ENCODE results near the gene TFEB. TPM values are rescaled to one million over a fixed set of nuclear protein-coding genes. Genes with fewer than 3 reads are reported as not detected.

The TFEB gene
- total and polyA plus RNA-seq, 10 of the 15 experiments (the other 5 are each of a cell fraction or from before 2014, with no cell fraction given) = 0.84 to 108 (median 60.8) TPM

DNA sequence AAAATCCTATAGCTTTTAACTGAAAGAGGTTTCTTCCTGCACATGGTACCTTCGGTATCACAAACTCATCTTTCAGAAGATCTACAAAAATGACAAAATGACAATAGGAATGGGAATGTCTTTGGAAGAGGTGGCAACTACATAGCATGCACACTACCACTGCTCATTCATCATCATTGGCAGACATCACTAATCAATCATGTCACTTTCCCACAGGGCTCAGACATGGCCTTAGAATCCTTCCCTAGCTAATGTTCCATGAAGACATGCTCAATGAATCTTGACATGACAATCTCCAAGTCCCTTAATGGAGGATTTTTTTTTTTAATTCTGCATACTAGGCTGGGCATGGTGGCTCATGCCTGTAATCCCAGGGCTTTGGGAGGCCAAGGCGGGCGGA, 15.0 kb upstream of the TFEB start:
- H3K79me2 ChIP-seq (ENCODE audit: control insufficient read depth, insufficient read depth, low read length) = no peaks in the 10 kb centered on the region
- no peak overlapping the region for H3K4me2 ChIP-seq (ENCODE audit: control insufficient read depth, insufficient read depth)
- no peaks in the 10 kb centered on the region for H4K20me1 ChIP-seq (ENCODE audit: control insufficient read depth, insufficient read depth)
- H3K27me3 ChIP-seq (replicated peaks in 1 of 2; ENCODE audit: control insufficient read depth in 2 of 2, insufficient read depth in 2 of 2, low read length in 1 of 2) = no peaks in the 10 kb centered on the region; a peak in 1 of 4 replicates
- no peak for TF ChIP-seq NR2F1 (conservative IDR thresholded peaks at IDR 0.05)
- TF ChIP-seq MTA3 (IDR thresholded peaks at IDR 0.05; ENCODE audit: borderline replicate concordance, low read length) = no peak
- TF ChIP-seq FOXM1 (IDR thresholded peaks at IDR 0.05; ENCODE audit: low read depth, low read length) = no peak
- SMC1A ChIA-PET (ENCODE audit: uncharacterized antibody, unreplicated experiment) = no interaction called here
- no peak overlapping the region for H2AFZ ChIP-seq (ENCODE audit: control insufficient read depth, low read depth, low read length)
- no TSS peak for BruUV-seq (replicated peaks)
- intact Hi-C loops (cut with micrococcal nuclease; ENCODE audit: unreplicated experiment) = no loop called here
- 67% methylated on average over 3 of the region's 3 CpGs for WGBS (ENCODE audit: insufficient coverage, insufficient replicate concordance, low lambda C conversion rate, missing lambda C conversion rate)
- CTCF ChIA-PET = interaction anchor here (1.1 kb wide), 1 partner anchor 13 kb away, joined by 3 read pairs; no protein-coding TSS in a partner anchor
- no peak for FAIRE-seq
- ATAC-seq = no peak
- no peak overlapping the region for H3K4me3 ChIP-seq
- in situ Hi-C loops (cut with MboI) = no loop called here
- H3K4me1 ChIP-seq (ENCODE audit: control insufficient read depth, insufficient read depth, low read length) = no peaks in the 10 kb centered on the region
- H3K9me3 ChIP-seq (replicated peaks; ENCODE audit: control insufficient read depth, insufficient read depth, low read length) = no peaks in the 10 kb centered on the region
- RAD21 ChIA-PET (ENCODE audit: unreplicated experiment) = no interaction called here
- DNase-seq (ENCODE audit: low read depth, low spot score) = no peak
- H3K9ac ChIP-seq (ENCODE audit: control insufficient read depth, insufficient read depth, low read length) = no peak overlapping the region
- no peaks in the 10 kb centered on the region for H3K36me3 ChIP-seq (ENCODE audit: control insufficient read depth in 2 of 2, insufficient read depth in 2 of 2, low read length in 1 of 2)
- POLR2A ChIA-PET = no interaction called here
- no peak overlapping the region for H3K27ac ChIP-seq (ENCODE audit: control insufficient read depth, insufficient read depth)

DNA sequence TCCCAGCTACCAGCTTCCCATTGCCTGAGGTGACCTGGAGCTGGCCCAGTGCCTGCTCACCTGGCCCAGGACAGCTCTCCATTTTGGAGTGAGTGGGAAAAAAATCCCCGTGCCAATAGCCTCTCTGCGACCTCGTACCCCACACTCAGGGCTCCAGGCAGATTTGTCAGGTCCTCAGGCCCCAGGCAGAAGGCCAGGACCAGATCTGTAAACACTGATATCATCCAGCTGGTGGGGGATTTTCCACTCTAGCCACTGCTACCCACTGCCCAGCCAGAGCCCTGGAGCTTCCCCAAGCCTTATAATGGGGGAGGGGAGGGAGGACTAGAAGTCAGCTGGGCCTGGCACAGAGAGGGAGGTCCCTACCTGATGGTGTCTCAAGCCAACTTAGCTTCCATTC, 13.1 kb upstream of the TFEB start:
- Histone ChIP-seq H3K4me2 (ENCODE audit: control insufficient read depth, insufficient read depth) (no peak overlapping the region), H3K4me1 (ENCODE audit: control insufficient read depth, insufficient read depth, low read length) (no peaks in the 10 kb centered on the region), H3K36me3 (ENCODE audit: control insufficient read depth in 2 of 2, insufficient read depth in 2 of 2, low read length in 1 of 2) (no peaks in the 10 kb centered on the region), H3K9ac (ENCODE audit: control insufficient read depth, insufficient read depth, low read length) (no peak overlapping the region), H4K20me1 (ENCODE audit: control insufficient read depth, insufficient read depth) (no peaks in the 10 kb centered on the region), H2AFZ (ENCODE audit: control insufficient read depth, low read depth, low read length) (no peak overlapping the region), H3K9me3 (replicated peaks; ENCODE audit: control insufficient read depth, insufficient read depth, low read length) (no peaks in the 10 kb centered on the region), H3K27me3 (replicated peaks in 1 of 2; ENCODE audit: control insufficient read depth in 2 of 2, insufficient read depth in 2 of 2, low read length in 1 of 2) (no peaks in the 10 kb centered on the region; a peak in 1 of 4 replicates), H3K79me2 (ENCODE audit: control insufficient read depth, insufficient read depth, low read length) (no peaks in the 10 kb centered on the region), H3K4me3 (no peak overlapping the region), H3K27ac (ENCODE audit: control insufficient read depth, insufficient read depth) (no peak overlapping the region)
- intact Hi-C loops (cut with micrococcal nuclease; ENCODE audit: unreplicated experiment) = no loop called here
- no peak for DNase-seq (ENCODE audit: low read depth, low spot score)
- RAD21 ChIA-PET (ENCODE audit: unreplicated experiment) = interaction anchor here (1.4 kb wide), 1 partner anchor 27 kb away, joined by 3 read pairs; no protein-coding TSS in a partner anchor
- WGBS (ENCODE audit: insufficient coverage, insufficient replicate concordance, low lambda C conversion rate, missing lambda C conversion rate) = 40% methylated on average over 3 of the region's 3 CpGs
- ATAC-seq = no peak
- in situ Hi-C loops (cut with MboI) = no loop called here
- CTCF ChIA-PET = interaction anchor here (0.8 kb wide), 1 partner anchor 46 kb away, joined by 3 read pairs; no protein-coding TSS in a partner anchor
- no TSS peak for BruUV-seq (replicated peaks)
- SMC1A ChIA-PET (ENCODE audit: uncharacterized antibody, unreplicated experiment) = interaction anchor here (0.6 to 1.1 kb wide), 2 partner anchors 30 to 163 kb away, joined by 3 read pairs; no protein-coding TSS in a partner anchor
- no peak for FAIRE-seq
- POLR2A ChIA-PET = interaction anchor here (0.6 kb wide), 1 partner anchor 414 kb away, joined by 3 read pairs; no protein-coding TSS in a partner anchor
- no peak for TF ChIP-seq SMAD1 (IDR thresholded peaks at IDR 0.05; ENCODE audit: low read depth, partially characterized antibody)
- TF ChIP-seq TCF12 (IDR thresholded peaks at IDR 0.05; ENCODE audit: low read depth, low read length) = no peak
- TF ChIP-seq YY1 (IDR thresholded peaks at IDR 0.05; ENCODE audit: low read depth, low read length) = no peak
- TF ChIP-seq SPI1 (IDR thresholded peaks at IDR 0.05; ENCODE audit: borderline replicate concordance, insufficient read depth, low read depth, low read length) = no peak
- no peak for TF ChIP-seq SMARCA5 (IDR thresholded peaks at IDR 0.05)
- TF ChIP-seq MYB (IDR thresholded peaks at IDR 0.05; ENCODE audit: borderline replicate concordance, low read depth, low read length) = no peak
- TF ChIP-seq, protein P1, sequence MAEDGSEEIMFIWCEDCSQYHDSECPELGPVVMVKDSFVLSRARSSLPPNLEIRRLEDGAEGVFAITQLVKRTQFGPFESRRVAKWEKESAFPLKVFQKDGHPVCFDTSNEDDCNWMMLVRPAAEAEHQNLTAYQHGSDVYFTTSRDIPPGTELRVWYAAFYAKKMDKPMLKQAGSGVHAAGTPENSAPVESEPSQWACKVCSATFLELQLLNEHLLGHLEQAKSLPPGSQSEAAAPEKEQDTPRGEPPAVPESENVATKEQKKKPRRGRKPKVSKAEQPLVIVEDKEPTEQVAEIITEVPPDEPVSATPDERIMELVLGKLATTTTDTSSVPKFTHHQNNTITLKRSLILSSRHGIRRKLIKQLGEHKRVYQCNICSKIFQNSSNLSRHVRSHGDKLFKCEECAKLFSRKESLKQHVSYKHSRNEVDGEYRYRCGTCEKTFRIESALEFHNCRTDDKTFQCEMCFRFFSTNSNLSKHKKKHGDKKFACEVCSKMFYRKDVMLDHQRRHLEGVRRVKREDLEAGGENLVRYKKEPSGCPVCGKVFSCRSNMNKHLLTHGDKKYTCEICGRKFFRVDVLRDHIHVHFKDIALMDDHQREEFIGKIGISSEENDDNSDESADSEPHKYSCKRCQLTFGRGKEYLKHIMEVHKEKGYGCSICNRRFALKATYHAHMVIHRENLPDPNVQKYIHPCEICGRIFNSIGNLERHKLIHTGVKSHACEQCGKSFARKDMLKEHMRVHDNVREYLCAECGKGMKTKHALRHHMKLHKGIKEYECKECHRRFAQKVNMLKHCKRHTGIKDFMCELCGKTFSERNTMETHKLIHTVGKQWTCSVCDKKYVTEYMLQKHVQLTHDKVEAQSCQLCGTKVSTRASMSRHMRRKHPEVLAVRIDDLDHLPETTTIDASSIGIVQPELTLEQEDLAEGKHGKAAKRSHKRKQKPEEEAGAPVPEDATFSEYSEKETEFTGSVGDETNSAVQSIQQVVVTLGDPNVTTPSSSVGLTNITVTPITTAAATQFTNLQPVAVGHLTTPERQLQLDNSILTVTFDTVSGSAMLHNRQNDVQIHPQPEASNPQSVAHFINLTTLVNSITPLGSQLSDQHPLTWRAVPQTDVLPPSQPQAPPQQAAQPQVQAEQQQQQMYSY (CRISPR knock-in tag; IDR thresholded peaks at IDR 0.05) = no peak
- no peak for TF ChIP-seq SREBF1 (IDR thresholded peaks at IDR 0.05; ENCODE audit: low read length)
- no peak for TF ChIP-seq HDGF (IDR thresholded peaks at IDR 0.05)
- TF ChIP-seq POLR2AphosphoS2 (IDR thresholded peaks at IDR 0.05; ENCODE audit: low read depth, low read length) = no peak
- TF ChIP-seq KLF5 (IDR thresholded peaks at IDR 0.05; ENCODE audit: partially characterized antibody) = no peak
- no peak for TF ChIP-seq CBFB (IDR thresholded peaks at IDR 0.05; ENCODE audit: low read depth)
- TF ChIP-seq FOXM1 (IDR thresholded peaks at IDR 0.05; ENCODE audit: low read depth, low read length) = no peak
- no peak for TF ChIP-seq SMC3 (IDR thresholded peaks at IDR 0.05; ENCODE audit: borderline replicate concordance, low read length)

Data from GM12878 (cell line).